GM18909 (cell line): ENCODE data around the gene ZNF292.
"Not testable (repeated sequence)": the region's sequence is repeated elsewhere in the genome, so short reads cannot be mapped to it uniquely, and the experiment has no call there.

Experiments used
- ATAC-seq: cut with Tn5 transposase; IDR thresholded peaks from one replicate; pipeline ENCODE4 v1.9.1; 2021; ENCODE audit warnings: mild to moderate bottlenecking; ENCODE audit not compliant: unreplicated experiment, poor library complexity

The ZNF292 gene

DNA sequence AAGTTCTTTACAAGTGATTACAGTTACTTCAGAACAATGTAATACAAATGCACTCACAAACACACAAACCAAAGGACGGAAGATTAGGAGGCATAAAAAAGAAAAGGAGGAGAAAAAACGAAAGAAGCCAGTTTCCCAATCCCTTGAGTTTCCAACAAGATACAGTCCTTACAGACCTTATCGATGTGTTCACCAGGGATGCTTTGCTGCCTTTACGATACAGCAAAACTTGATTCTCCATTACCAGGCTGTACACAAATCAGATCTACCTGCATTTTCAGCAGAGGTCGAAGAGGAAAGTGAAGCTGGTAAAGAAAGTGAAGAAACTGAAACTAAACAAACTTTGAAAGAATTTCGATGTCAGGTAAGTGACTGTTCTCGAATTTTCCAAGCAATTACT, 104.4 kb downstream of the ZNF292 start:
- no peak for ATAC-seq

- ATAC-seq, result no peak
Measured at GRCh38 chr6:87261534-87261933, 106.2 kb downstream of the ZNF292 start.

DNA sequence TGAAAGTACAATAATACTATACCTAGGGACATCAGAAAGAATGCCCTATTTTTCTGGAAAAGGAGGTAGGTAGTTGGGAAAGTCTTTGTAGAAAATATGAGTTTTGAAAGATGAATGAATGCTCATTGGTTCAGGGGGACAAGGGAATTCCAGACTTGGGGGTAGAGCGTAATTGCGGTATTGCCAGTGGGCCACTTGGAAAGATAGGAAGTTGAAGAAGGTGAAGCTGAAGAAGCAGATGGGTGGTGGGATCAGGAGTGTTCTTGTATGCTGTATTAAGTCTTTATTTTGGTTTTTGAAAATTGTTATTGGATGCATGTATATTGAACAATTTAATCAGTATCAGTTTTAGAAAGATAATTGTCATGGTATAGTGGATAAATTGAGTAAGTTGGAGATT, 109.1 kb downstream of the ZNF292 start:
- no peak for ATAC-seq

DNA sequence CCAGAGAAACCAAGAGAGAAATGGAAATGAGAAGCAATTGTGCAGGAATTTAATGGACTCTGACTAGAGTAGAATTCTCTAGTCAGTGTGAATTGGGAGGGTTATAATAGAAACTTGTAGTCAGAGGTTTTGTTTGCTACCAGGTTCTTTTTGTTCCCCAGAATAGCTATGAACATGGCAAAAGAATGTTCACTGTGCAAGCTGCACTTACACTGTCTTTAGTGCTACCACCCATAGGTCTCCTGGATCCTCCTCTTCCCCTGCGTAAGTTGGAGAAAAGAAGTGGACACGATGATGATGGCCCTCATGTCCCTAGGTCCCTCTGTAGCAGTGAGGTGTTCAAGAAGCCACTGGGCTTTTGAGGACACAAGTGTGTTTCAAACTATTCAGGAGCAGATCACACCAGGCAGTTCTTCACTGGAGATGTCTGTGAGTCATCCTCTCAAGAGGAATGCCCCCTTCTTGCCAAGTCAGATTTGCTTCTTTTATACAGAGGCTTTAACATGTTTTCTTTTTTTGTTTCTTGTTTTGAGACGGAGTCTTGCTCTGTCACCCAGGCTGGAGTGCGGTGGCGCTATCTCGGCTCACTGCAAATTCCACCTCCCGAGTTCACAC, 119.4 kb downstream of the ZNF292 start:
- no peak for ATAC-seq

GRCh38 chr6:87276624-87277023, 121.3 kb downstream of the ZNF292 start:
- ATAC-seq, result no peak

- ATAC-seq, result no peak
Measured at GRCh38 chr6:87277123-87277522, 121.8 kb downstream of the ZNF292 start.

- no peak for ATAC-seq
Measured at GRCh38 chr6:87279196-87279595, 123.8 kb downstream of the ZNF292 start.

GRCh38 chr6:87281426-87281825, 126.1 kb downstream of the ZNF292 start:
- no peak for ATAC-seq

GRCh38 chr6:87282743-87283142, 127.4 kb downstream of the ZNF292 start:
- ATAC-seq, result no peak

DNA sequence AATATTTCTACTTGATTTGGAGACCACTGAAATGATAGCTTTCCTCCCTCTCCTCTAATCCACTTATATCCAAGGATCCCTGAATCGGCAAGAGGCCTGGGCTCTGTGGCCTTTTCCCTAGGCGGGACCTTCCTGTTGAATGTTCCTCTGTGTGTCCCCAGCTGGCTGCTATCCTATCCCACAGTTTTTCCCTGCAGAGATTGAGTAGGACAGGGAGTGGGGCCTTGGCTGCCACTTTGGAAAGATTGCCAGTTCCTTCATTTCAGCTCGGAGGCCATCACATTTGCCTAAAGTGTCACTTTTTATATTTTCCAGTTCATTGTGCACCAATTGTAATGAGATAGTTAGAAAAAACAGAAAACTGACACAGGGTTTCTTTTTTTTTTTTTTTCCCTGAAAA, 128.1 kb downstream of the ZNF292 start:
- no peak for ATAC-seq

DNA sequence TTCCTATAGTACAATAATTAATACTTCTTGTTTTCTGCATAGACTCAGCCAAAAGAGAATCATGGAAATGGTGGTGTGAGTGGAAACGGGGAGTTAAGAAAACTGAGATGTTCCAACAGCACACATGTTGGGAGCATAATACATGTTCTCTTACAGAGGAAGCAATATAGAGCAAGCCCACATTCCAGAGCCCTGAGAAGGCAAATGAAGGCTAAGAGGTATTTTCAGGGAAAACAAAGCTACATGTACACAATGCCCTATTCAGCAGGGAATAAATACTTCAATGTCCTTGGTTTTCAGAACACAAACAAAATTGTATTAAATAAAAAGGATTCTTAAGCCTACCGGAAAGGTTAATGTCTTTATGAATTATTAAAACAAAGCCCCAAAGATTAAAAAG, 131.9 kb downstream of the ZNF292 start:
- no peak for ATAC-seq

DNA sequence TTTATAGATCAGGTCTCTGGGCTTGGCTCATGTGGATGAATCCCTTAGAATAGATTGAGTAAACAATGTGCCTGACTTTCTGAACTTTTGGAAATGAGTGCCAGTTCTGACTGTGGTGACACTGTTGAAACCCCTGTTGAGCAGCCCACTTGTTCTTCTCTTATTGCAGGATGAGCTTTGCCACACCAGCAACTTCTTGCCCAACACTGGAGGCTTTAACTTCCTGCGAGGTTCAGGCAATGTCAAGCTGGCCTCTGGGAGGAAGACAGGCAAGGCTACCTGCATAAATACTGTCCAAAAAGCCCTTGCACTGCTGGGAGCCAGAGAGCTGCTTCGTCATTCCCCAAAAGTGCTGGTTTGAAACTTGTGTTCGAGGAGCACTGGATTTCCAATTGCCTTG, 134.2 kb downstream of the ZNF292 start:
- no peak for ATAC-seq

DNA sequence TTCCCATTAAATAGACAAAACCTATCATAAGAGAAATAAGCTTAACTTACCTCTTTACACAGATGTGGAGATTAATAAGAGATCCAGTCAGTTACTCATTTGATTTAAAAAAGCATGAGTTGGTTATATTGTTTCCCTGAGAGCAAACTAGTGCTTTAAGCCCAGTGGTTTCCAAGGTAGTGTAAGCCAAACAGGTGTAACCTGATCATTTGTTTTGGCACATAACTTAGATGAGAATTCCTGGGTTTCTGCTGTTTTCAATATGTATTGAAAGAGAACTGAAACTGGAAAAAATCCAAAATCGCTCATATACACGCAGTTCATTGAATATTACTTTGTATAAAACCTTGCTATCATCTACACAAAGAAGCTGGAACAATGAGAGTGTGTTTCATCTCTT, 136.5 kb downstream of the ZNF292 start:
- no peak for ATAC-seq

- ATAC-seq, result no peak
Measured at GRCh38 chr6:87293526-87293925, 138.2 kb downstream of the ZNF292 start.

GRCh38 chr6:87297119-87297518, 141.8 kb downstream of the ZNF292 start:
- no peak for ATAC-seq

DNA sequence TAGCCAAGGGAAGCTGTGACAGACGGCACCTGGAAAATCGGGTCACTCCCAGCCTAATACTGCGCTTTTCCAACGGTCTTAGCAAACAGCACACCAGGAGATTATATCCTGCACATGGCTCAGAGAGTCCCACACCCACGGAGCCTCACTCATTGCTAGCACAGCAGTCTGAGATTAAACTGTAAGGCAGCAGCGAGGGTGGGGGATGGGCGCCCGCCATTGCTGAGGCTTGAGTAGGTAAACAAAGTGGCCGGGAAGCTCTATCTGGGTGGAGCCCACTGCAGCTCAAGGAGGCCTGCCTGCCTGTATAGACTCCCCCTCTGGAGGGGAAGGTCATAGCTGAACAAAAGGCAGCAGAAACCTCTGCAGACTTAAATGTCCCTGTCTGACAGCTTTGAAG, 145.9 kb downstream of the ZNF292 start:
- ATAC-seq, result not testable (repeated sequence)

DNA sequence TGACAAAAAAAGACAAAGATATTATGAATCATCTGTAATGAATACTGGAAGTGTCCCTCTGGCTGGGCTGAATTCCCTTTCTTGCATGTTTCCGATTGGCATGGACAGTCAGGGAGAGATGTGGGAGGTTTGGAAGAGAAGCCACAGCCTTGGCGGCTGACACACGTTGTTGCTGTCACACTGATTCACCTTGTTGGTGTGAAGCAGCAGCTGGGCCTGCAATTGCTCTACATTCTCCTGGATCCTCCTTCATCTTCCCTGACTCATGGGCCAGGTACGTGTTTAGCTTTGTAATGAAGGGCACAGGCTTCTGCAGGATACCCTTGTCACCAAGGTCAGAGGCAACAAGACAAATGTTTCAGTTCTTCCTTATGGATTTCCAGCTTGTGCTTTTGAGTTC, 153.6 kb downstream of the ZNF292 start:
- ATAC-seq, result no peak

GRCh38 chr6:87312860-87313259, 157.5 kb downstream of the ZNF292 start:
- no peak for ATAC-seq
